Testis (tissue), 3 donors: ENCODE measurements around the gene LTA4H. TPM values are rescaled to one million over a fixed set of nuclear protein-coding genes. Genes with fewer than 3 reads are reported as not detected.

ENCODE experiments used
- DNase-seq: peaks from one replicate; pipeline ENCODE4 v3.0.0-alpha.2; 2019
- H3K27ac ChIP-seq, 2 donors: fragments of 200-600 bp; sonication (generic); one replicate each; pipeline ENCODE4 v1.5.1; 2019
- H3K27me3 ChIP-seq: fragments of 200-600 bp; sonication (generic); one replicate; pipeline ENCODE4 v1.5.1; 2019
- H3K36me3 ChIP-seq: fragments of 200-600 bp; sonication (generic); one replicate; pipeline ENCODE4 v1.5.1; 2017; ENCODE audit warnings: low read depth; ENCODE audit errors: missing control alignments
- H3K4me1 ChIP-seq: fragments of 200-600 bp; sonication (generic); one replicate; pipeline ENCODE4 v1.5.1; 2019
- H3K4me3 ChIP-seq, 2 donors: fragments of 200-600 bp; sonication (generic); one replicate each; pipeline ENCODE4 v1.5.1; 2017 to 2019
- H3K9me3 ChIP-seq: fragments of 200-600 bp; sonication (generic); one replicate; pipeline ENCODE4 v1.5.1; 2017
- CTCF ChIP-seq, 3 experiments: fragments of 450-650 bp in 2 of 3; fragments of 200-600 bp in 1 of 3; sonication (generic) in 1 of 3; IDR thresholded peaks; one replicate each; pipeline ENCODE4 v1.5.1; 2016 to 2019; ENCODE audit warnings: antibody characterized with exemption in 3 of 3, mild to moderate bottlenecking in 2 of 3, moderate library complexity in 1 of 3
- POLR2A ChIP-seq: fragments of 450-650 bp; IDR thresholded peaks from one replicate; pipeline ENCODE4 v1.6.1; 2017; ENCODE audit warnings: antibody characterized with exemption, mild to moderate bottlenecking, moderate library complexity
- WGBS, 2 donors: methylation state at CpG; one replicate each; pipeline ENCODE4 v1.1.5; 2018; 5-methylcytosine and 5-hydroxymethylcytosine counted together
- intact Hi-C: fragments of 100-400 bp; cut with DNase I; formaldehyde crosslinking; loops from one replicate; pipeline ENCODE4 v1.15.1; 2023; ENCODE audit warnings: low total_unique reads
- polyA plus RNA-seq: library from polyadenylated mRNA; stranded (reverse); fragments of 350-450 nt; fragmentation: Illumina TruSeq; extraction: RNeasy Lipid Tissue Mini Kit (QIAGEN cat#74804); gene quantifications from one replicate; pipeline ENCODE4 v1.2.3, GENCODE V29; 2014; ENCODE audit warnings: low read depth, low replicate concordance; ENCODE audit not compliant: insufficient read depth
- total RNA-seq, 2 donors: library from RNA; depleted of rRNA; stranded (reverse); fragments of >200 nt; gene quantifications; one replicate each; pipeline ENCODE4 v1.2.3, GENCODE V29; 2016

Gene LTA4H
- total and polyA plus RNA-seq, 3 donors from 2014 or later, result 41.5 to 62.5 (median 44.4) TPM

- Histone ChIP-seq H3K9me3 (no peaks in the 10 kb centered on the region), H3K4me3 (no peak overlapping the region), H3K4me1 (no peaks in the 10 kb centered on the region), H3K36me3 (no peaks in the 10 kb centered on the region), H3K27ac (no peak overlapping the region), H3K27me3 (no peaks in the 10 kb centered on the region)
- TF ChIP-seq CTCF (IDR thresholded peaks at IDR 0.05) (no peak), POLR2A (no peak)
- no peak for DNase-seq
- WGBS, 2 donors, result 57 to 61% methylated on average over 4 of the region's 4 CpGs
- intact Hi-C loops, result no loop called here
Observed at GRCh38 chr12:95989504-95990123, 45.8 kb downstream of the LTA4H start.

DNA sequence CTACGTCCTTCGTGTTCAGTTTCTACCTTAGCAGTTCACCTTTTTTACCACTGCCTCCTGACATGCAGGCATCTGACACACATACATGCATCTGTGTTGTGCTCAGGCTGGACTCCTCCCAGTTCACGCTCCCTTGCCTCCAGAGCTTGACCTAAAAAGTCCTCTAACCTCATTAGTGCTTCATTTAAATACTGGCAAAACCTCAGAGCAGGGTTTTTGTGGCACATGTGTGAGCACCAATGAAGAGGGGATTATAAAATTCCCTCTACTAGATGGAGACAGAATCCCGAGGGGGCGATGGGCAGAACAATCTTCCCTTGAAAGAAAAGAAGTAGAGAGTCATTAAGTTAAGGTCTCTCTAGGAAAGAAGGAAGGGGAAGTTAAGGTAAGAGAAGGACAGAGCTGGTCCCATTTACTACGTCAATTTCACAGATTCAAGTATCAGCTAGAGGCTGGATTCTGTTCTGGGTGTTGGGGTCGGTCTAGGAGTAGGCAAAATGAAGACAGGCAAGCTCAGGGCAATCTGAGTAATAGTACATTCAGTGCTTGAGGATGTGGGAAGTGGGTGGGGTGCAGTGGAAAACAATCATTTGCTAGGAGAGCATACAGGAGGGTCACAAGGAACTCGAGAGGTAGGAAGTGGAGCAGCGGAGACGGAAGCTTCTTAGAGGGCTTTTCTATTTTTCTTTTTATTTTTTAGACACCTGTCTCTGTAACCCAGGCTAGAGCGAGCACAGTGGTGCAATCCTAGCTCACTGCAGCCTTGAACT is 46.7 kb downstream of the LTA4H start:
- DNase-seq, result no peak
- WGBS, 2 donors, result 78 to 86% methylated on average over 11 of the region's 11 CpGs
- no peaks in the 10 kb centered on the region for H3K4me1 ChIP-seq
- TF ChIP-seq CTCF (IDR thresholded peaks at IDR 0.05) (no peak), POLR2A (no peak)
- no peak overlapping the region for H3K27ac ChIP-seq
- H3K4me3 ChIP-seq, result no peak overlapping the region
- no peaks in the 10 kb centered on the region for H3K36me3 ChIP-seq
- no peaks in the 10 kb centered on the region for H3K9me3 ChIP-seq
- no peaks in the 10 kb centered on the region for H3K27me3 ChIP-seq
- intact Hi-C loops, result no loop called here

- no peaks in the 10 kb centered on the region for H3K27me3 ChIP-seq
- H3K4me3 ChIP-seq, result no peak overlapping the region
- intact Hi-C loops, result no loop called here
- WGBS, 2 donors, result 82 to 90% methylated on average over 14 of the region's 14 CpGs
- no peaks in the 10 kb centered on the region for H3K36me3 ChIP-seq
- TF ChIP-seq CTCF (IDR thresholded peaks at IDR 0.05), result no peak
- no peak for TF ChIP-seq POLR2A
- no peak overlapping the region for H3K27ac ChIP-seq
- no peaks in the 10 kb centered on the region for H3K4me1 ChIP-seq
- DNase-seq, result no peak
- H3K9me3 ChIP-seq, result no peaks in the 10 kb centered on the region
Observed at GRCh38 chr12:95986635-95987570, 48.5 kb downstream of the LTA4H start.

- TF ChIP-seq CTCF (IDR thresholded peaks at IDR 0.05) (no peak), POLR2A (no peak)
- WGBS, 2 donors, result 84 to 94% methylated on average over 1 of the region's 1 CpG
- Histone ChIP-seq H3K36me3 (no peaks in the 10 kb centered on the region), H3K4me1 (no peaks in the 10 kb centered on the region), H3K27ac (no peak overlapping the region), H3K9me3 (no peaks in the 10 kb centered on the region), H3K4me3 (no peak overlapping the region), H3K27me3 (no peaks in the 10 kb centered on the region)
- DNase-seq, result no peak
- intact Hi-C loops, result no loop called here
Observed at GRCh38 chr12:95984682-95985081, 50.7 kb downstream of the LTA4H start.
